Vagina (tissue), 2 donors: ENCODE results near the gene KRT15.
A peak's percentile ranks its signal among the peaks of the same experiment; 100 is the strongest.

Source experiments
- POLR2A ChIP-seq, 2 donors: fragments of 450-650 bp; IDR thresholded peaks; one replicate each; pipeline ENCODE4 v1.6.1; 2017; ENCODE audit warnings: antibody characterized with exemption in 2 of 2, mild to moderate bottlenecking in 2 of 2, moderate library complexity in 2 of 2
- POLR2AphosphoS5 ChIP-seq, 2 donors: sonication (generic); formaldehyde crosslinking; IDR thresholded peaks; one replicate each; pipeline ENCODE4 v1.9.0; 2017; ENCODE audit warnings: antibody characterized with exemption in 2 of 2, mild to moderate bottlenecking in 2 of 2, low read depth in 1 of 2; ENCODE audit not compliant: insufficient read depth in 1 of 2
- TF ChIP-seq, protein P1 (sequence below), 3 experiments: fragments of 450-650 bp in 2 of 3; fragments of 200-600 bp in 1 of 3; sonication (generic) in 1 of 3; IDR thresholded peaks; one replicate each; pipeline ENCODE4 v1.5.1; 2017 to 2019; ENCODE audit warnings: antibody characterized with exemption in 3 of 3, mild to moderate bottlenecking in 2 of 3, moderate library complexity in 2 of 3

DNA sequence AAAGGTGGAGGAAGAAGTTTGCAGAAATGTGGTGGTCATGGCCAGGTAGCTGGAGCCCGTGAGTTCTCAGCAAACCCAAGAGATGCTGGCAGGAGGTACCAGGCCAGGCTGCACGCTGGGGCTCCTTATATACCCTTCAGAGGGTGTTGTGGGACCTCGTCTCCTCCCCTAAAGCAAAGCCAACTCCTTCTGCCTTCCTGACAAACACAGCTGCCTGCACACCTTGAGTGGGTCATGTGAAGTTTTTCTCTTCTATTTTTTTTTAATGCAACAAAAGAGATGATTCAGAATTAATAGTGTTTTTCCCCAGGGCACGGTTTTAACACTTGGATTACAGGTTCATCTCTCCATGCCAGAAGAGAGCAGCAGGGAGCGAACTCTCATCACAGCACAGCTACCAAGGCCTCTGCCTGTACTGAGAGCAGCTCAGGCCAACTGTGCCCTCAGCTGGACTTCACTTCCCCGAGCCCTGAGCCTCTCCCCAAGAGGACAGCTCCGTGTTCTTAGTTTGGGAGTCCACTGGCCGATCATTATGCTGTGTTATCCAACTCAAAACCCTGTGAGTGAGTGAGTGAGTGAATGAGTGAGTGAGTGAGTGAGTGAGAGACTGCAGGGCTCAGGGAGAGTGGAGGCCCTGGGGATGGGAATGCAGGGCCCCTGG, at the start of gene KRT15:
- TF ChIP-seq POLR2AphosphoS5 (IDR thresholded peaks at IDR 0.05; ENCODE audit: insufficient read depth in 1 of 2, low read depth in 1 of 2) (peak in 1 of 2 donors; percentile 46), POLR2A (IDR thresholded peaks at IDR 0.05) (no peak)
- TF ChIP-seq, protein P1, sequence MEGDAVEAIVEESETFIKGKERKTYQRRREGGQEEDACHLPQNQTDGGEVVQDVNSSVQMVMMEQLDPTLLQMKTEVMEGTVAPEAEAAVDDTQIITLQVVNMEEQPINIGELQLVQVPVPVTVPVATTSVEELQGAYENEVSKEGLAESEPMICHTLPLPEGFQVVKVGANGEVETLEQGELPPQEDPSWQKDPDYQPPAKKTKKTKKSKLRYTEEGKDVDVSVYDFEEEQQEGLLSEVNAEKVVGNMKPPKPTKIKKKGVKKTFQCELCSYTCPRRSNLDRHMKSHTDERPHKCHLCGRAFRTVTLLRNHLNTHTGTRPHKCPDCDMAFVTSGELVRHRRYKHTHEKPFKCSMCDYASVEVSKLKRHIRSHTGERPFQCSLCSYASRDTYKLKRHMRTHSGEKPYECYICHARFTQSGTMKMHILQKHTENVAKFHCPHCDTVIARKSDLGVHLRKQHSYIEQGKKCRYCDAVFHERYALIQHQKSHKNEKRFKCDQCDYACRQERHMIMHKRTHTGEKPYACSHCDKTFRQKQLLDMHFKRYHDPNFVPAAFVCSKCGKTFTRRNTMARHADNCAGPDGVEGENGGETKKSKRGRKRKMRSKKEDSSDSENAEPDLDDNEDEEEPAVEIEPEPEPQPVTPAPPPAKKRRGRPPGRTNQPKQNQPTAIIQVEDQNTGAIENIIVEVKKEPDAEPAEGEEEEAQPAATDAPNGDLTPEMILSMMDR (IDR thresholded peaks at IDR 0.05) = no peak
